ENCODE measurements around the gene SMIM29. TPM values are rescaled to one million over a fixed set of nuclear protein-coding genes. Genes with fewer than 3 reads are reported as not detected.

SMIM29 gene
- total RNA-seq, 1 experiment from 2014 or later = 11.2 TPM

GRCh38 chr6:34242252-34243130 lies 6.3 kb downstream of the SMIM29 start:
- no peak for DNase-seq (ENCODE audit: extremely low read depth, low read depth)

GRCh38 chr6:34241351-34242215 lies 7.2 kb downstream of the SMIM29 start:
- DNase-seq (ENCODE audit: extremely low read depth, low read depth) = no peak

- DNase-seq (ENCODE audit: extremely low read depth, low read depth) = no peak
Measured at GRCh38 chr6:34240329-34241248, 8.2 kb downstream of the SMIM29 start.

GRCh38 chr6:34239893-34240292 lies 8.9 kb downstream of the SMIM29 start:
- no peak for DNase-seq (ENCODE audit: extremely low read depth, low read depth)

- DNase-seq (ENCODE audit: extremely low read depth, low read depth) = no peak
Measured at GRCh38 chr6:34239500-34239825, 9.3 kb downstream of the SMIM29 start.

GRCh38 chr6:34238585-34239499 lies 10.0 kb downstream of the SMIM29 start:
- DNase-seq (ENCODE audit: extremely low read depth, low read depth) = no peak

GRCh38 chr6:34237722-34238584 lies 10.9 kb downstream of the SMIM29 start:
- peak; percentile 31 for DNase-seq (ENCODE audit: extremely low read depth, low read depth)

GRCh38 chr6:34237316-34237721 lies 11.5 kb downstream of the SMIM29 start:
- DNase-seq (ENCODE audit: extremely low read depth, low read depth) = no peak

GRCh38 chr6:34236443-34237315 lies 12.1 kb downstream of the SMIM29 start, which contains the start of gene HMGA1:
Gene HMGA1, plus strand, starts transcription at chr6:34236873. Its CDS starts 3,908 bp downstream, at chr6:34240781.
- peak; percentile 78 for DNase-seq (ENCODE audit: extremely low read depth, low read depth)

- no peak for DNase-seq (ENCODE audit: extremely low read depth, low read depth)
Measured at GRCh38 chr6:34236131-34236442, 12.7 kb downstream of the SMIM29 start.

- DNase-seq (ENCODE audit: extremely low read depth, low read depth) = no peak
Measured at GRCh38 chr6:34235307-34236130, 13.3 kb downstream of the SMIM29 start.

GRCh38 chr6:34234667-34235306 lies 14.0 kb downstream of the SMIM29 start:
- DNase-seq (ENCODE audit: extremely low read depth, low read depth) = no peak

GRCh38 chr6:34233867-34234266 lies 14.9 kb downstream of the SMIM29 start:
- no peak for DNase-seq (ENCODE audit: extremely low read depth, low read depth)

- no peak for DNase-seq (ENCODE audit: extremely low read depth, low read depth)
Measured at GRCh38 chr6:34232901-34233300, 15.9 kb downstream of the SMIM29 start.

- DNase-seq (ENCODE audit: extremely low read depth, low read depth) = no peak
Measured at GRCh38 chr6:34231566-34232336, 17.1 kb downstream of the SMIM29 start.

Data from NCI-H460 (cell line).